HG03432 (cell line): ENCODE measurements around the gene ACER3.
A peak's percentile ranks its signal among the peaks of the same experiment; 100 is the strongest.
"Not testable (repeated sequence)": the region's sequence is repeated elsewhere in the genome, so short reads cannot be mapped to it uniquely, and the experiment has no call there.

Experiments used
- ATAC-seq: cut with Tn5 transposase; IDR thresholded peaks from one replicate; pipeline ENCODE4 v1.9.1; 2021; ENCODE audit warnings: mild to moderate bottlenecking, moderate library complexity; ENCODE audit not compliant: unreplicated experiment

The ACER3 gene

GRCh38 chr11:76919467-76919866, 58.7 kb downstream of the ACER3 start:
- no peak for ATAC-seq

GRCh38 chr11:76919887-76920746, 59.4 kb downstream of the ACER3 start:
- peak; percentile 65 for ATAC-seq

DNA sequence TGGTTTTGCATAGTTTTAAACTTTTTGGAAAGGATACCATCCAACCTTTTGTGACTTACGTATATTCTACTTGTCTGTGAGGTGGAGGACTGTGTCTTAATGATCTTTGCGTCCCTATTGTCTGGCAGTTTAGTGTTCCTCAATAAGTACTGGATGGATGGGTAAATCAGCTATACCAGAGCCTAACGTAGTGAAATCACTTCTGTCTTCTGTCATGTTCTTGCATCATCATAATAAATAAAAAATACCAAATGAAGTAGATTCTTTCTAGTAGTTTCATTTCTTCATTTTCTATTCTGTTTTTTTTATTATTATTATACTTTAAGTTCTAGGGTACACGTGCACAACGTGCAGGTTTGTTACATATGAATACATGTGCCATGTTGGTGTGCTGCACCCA, 66.4 kb downstream of the ACER3 start:
- no peak for ATAC-seq

DNA sequence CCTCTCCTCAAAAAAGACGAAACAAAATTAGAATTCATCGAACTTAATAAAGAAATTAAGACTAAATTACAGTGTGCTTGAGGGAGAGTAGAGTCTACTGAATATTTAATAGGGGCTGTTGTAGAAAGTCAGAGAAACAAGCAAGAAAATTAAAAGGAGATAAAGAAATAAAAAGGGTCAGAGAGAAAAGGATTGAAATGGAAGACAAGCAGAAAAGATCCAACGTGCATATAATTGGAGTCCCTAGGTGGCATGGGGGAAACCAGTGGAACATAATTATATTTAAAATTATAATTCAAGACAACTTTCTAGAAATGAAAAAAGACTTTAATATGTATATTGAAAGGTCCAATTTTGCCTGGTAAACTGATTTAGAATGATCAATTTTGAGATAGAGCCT, 74.3 kb downstream of the ACER3 start:
- no peak for ATAC-seq

GRCh38 chr11:76939219-76939631, 78.5 kb downstream of the ACER3 start:
- no peak for ATAC-seq

GRCh38 chr11:76944225-76944624, 83.5 kb downstream of the ACER3 start:
- ATAC-seq, result no peak

- ATAC-seq, result no peak
Observed at GRCh38 chr11:76946223-76946622, 85.5 kb downstream of the ACER3 start.

- ATAC-seq, result no peak
Observed at GRCh38 chr11:76947190-76947589, 86.5 kb downstream of the ACER3 start.

GRCh38 chr11:76947800-76948199, 87.1 kb downstream of the ACER3 start:
- ATAC-seq, result no peak

GRCh38 chr11:76955459-76956114, 94.9 kb downstream of the ACER3 start:
- no peak for ATAC-seq

DNA sequence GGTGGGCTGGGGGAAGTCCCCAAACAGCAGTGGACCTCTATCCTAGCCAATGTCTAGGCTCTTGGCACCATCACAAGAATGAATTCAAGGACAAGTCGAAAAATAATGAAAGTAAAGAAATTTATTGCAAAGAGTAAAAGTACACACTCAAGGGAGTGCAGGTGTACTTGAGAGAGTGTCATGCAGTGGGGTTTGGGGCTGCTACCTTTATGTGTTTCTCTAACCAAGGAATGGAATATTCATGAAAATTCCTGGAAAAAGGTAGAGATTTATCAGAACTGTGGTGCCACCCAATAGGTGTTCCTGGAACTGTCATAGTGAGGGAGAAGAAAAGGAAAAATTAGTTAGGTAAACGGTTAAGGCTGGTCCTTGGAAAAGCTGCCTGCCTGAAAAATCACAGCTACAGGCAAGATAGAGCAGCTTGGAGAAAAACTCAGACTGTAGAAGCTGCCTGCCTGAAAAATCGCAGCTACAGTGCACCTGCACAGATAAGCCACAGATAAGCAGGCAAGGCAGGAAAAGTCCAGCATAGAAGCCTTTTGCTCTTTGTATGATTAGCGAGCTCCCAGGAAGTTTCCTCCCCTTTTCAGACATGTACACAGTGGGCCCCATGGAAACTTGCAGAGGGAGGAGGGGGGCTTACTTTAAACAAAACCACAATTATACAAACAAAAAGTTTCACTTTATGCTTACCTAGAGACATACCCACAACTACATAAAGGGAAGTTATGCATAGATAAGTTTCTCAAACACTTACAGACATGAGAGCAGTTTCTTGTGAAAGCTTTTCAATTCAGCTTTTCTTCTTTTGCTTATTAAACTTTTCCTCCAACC, 102.1 kb downstream of the ACER3 start:
- ATAC-seq, result no peak

DNA sequence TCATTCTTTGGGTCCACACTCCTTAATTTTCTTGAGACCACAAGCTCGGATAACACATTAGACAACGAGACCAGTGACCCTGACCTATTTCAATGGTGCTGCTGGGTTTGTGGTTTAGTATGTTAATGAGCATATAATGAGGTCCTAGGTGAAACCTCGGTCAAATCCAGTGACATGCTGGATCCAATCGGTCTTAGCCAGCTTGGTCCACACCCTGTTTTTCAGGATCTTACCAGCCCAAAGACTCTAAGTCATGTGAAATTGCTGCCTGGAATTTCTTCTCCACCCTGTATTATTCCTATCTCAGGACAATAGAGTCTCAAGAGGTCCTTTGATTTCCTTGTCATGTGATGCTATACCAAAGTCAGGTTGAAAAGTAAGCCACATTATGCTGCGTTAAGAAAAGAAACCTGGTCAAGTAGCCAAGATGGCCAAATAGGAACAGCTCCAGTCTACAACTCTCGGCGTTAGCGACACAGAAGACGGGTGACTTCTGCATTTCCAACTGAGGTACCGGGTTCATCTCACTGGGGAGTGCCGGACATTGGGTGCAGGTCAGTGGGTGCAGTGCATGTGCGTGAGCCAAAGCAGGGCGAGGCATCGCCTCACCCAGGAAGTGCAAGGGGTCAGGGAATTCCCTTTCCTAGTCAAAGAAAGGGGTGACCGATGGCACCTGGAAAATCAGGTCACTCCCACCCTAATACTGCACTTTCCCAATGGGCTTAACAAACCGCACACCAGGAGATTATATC, 102.9 kb downstream of the ACER3 start:
- ATAC-seq, result not testable (repeated sequence)

- no peak for ATAC-seq
Observed at GRCh38 chr11:76972051-76972450, 111.3 kb downstream of the ACER3 start.

DNA sequence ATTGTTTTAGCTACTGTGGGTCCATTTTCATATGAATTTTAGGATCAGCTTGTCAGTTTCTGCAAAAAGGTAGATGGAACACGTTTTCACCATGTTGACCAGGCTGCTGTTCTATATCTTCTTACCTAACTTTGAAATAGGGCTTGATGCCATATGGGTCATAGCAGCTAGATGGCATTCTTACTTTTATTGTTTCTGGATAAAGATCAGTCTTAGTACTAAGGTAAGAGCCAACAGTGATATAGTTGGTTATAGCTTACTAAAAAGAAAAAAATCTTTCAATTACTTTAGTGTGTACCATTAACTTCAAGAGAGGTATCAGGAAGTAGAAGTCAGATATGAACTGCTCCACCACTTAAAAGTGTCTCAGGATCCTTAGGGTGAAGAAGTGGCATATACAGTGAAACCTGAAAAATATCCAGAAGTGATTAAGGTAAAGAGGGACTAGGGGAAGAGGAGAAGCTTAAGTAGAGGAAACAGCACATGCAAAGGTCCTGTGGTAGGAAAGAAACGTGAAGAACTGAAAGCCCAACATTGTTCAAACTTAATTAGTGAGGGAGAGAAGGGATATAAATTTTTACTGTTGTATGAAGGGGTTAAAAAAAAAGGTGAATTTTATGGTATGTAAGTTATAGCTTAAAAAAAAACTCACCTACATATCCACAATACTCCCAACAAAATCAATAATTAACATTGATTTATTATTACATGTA, 113.6 kb downstream of the ACER3 start:
- no peak for ATAC-seq

- ATAC-seq, result no peak
Observed at GRCh38 chr11:76975513-76975912, 114.8 kb downstream of the ACER3 start.

DNA sequence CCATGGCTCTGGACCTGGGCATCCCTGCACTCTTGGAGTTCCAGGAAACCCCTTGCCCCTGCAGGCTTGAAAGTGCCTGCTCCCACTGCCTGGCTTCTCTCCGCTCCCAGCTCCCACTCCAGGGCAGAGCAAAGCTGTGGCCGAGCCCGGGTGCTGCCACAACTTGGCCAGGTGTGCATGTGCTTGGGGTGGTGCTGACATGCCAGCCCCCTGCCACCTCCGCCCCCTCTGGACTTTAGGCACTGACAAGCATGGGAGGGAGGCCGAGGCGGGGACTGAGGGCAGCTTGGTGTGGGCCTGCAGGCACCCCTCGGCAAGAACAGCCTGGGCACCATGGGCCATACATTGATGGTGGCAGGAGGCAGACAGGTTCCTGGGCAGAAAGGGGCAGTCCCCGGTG, 117.1 kb downstream of the ACER3 start:
- ATAC-seq, result no peak

DNA sequence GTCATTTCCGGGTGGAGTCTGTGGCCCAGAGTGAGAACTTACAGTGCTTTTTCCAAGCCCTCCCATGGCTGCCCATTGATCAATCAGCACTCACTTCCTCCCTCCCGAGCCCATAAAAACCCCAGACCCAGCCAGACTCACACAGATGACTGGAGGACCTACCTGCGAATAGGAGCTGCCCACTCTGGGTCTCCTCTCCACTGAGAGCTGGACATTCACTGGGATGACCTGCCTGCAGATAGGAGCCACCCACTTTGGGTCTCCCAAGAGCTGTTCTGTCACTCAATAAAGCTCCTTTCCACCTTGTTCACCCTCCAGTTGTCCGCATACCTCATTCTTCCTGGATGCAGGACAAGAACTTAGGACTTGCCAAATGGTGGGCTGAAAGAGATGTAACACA, 117.5 kb downstream of the ACER3 start:
- ATAC-seq, result no peak

DNA sequence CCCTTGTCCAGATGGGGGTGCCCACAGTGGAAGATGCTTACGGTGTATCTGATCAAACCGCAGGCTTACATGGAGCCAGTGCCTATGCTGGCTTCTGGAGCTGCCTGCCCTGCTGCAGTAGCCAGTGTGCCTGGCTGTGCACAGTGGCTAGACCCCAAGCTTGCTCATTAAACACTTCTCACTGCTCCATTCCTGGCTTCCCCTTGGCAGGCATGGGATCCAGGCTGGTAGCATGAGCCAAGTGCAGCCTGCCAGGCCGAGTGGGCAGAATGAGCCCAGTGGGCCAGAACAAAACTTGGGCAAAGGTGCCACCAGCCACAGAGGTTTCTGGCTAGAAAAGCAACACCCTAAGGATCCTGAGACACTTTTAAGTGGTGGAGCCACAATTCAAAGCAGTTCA, 118.1 kb downstream of the ACER3 start:
- no peak for ATAC-seq

DNA sequence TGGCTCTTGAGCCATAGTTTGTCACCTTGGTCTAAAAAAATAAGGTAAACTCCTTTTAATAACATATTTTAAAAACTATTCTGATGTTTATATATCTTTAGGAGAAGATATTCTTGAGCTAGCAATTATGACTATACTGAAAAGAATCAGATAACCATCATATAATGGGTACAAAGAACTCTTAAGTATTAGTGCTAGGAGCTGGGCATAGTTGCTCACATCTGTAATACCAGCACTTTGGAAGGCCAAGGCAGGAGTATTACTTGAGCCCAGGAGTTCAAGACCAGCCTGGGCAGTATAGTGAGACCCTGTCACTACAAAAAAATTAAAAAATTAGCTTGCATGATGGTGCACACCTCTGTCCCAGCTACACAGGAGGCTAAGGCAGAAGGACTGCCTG, 119.5 kb downstream of the ACER3 start:
- ATAC-seq, result no peak

DNA sequence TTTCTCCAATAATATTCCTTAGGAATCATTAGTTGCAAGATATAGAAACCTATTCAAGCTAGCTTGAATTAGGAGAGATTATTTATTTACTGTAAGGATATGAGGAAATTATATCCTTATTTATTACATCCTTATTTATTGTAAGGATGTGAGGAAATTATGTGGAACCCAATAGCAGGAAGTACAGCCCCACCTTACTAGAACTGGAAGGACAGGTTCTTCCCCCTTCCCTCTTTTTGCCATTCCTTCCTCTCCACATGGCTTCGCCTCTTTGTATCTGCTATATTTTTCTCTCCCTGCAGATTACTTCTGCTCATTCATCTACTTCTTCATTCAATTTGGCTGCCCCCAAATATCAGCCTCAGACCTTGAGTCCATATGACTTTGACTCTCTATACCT, 124.0 kb downstream of the ACER3 start:
- ATAC-seq, result no peak
